LoVo (cell line): ENCODE data around the gene NSDHL.

ENCODE experiments used
- DNase-seq: peaks from one replicate; pipeline ENCODE4 v3.0.0-alpha.2; 2016; ENCODE audit warnings: low spot score

NSDHL gene

DNA sequence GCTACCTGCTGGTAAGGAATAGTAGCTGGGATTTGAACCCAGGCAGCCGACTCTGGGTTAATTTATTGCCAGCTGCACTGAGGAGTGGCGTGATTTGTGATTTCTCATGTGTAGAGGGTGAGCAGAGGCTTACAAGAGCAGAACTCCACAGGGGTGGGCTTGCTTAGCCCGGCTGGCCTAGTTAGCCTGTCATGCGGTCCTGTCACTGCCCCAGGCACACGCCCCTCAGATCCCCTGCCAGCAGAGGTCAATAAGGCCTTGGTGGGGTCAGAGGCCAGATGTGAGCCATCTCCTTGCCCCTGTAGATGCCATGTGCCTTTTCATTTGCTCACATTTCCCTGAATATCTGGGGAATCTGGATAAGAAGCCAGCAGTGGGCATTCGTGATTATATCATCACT, 13.4 kb downstream of the NSDHL start:
- no peak for DNase-seq

DNA sequence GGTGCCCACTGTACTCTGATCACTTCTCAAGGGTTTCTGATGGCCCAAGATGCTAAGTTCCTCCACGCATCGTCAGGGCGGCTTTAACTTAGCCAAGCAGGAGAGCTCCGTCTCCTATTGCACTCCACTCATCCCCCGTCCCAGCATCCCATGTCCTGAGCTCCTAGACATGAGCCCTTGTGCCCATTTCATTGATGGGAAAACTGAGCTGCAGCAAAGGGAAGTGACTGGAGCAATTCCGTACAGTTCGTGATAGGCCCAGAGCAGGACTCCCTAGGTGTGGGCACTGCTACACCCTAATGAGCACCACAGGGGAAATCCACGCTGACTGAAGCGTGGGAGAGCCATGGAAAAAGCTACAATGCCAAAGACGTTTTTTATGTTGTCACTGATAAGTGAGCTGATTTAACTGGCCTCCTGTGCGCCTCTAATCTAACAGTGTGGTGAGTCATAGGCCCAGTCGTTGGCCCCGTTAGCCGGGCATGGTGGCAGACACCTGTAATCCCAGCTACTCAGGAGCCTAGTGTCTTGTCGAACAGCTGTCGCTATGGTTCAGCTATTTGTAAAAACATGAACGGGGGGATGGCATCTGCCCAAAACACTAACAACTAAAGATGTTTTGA, 14.9 kb downstream of the NSDHL start:
- no peak for DNase-seq

- no peak for DNase-seq
Observed at GRCh38 chrX:152847281-152847680, 16.4 kb downstream of the NSDHL start.

GRCh38 chrX:152850465-152850864, 19.6 kb downstream of the NSDHL start:
- no peak for DNase-seq

DNA sequence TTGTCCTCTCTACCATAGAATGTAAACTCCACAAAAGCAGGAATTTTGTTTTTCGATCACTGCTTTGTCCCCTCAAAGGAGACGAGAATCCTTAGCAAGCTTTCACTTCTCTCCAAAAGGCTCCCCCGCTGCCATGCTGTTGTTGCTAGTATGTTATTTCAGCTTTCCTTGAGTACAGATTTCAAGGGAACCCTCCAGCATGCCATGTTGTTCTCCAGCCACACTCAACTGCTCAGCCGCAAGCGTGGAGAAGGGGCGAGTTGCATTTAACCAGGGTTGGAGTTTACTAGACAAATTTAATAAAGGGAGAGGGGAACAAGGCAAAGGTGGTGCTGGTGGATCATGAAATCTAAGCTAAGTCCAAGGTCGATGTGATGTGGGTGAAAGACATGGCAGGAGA, 23.1 kb downstream of the NSDHL start:
- DNase-seq, result no peak

GRCh38 chrX:152861116-152861515, 30.3 kb downstream of the NSDHL start:
- no peak for DNase-seq

GRCh38 chrX:152861826-152862225, 31.0 kb downstream of the NSDHL start:
- DNase-seq, result no peak

DNA sequence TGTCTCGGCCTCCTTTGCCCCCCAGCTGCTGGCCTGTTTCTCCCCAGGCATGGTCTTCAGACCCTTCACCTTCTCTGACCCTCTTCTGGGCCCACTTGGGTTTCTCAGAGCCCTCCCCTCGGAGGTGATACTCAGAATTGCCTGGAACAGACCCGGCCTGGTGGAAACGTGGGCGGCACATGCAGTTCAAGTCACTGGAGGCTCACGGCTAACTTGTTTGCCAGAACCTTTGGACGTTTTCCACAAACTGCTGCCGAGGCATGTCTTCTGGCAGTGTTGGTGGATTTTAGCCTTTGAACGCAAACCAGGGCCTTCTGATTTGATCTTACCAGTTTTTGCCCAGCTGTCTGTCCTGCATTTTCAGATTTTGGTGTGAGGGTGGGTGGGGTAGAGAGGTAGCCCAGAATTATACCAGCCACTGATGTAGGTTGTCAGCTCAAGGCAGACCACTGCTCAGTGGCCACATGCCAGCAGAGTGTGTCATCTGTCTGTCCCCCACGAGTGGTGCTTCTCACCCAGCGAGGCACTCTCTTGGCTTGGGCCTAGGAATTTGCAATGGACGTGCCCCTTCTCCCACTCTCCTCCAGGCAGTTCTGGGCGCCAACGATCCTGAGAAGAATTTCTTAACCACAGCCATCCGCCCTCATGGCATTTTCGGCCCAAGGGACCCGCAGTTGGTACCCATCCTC, 34.5 kb downstream of the NSDHL start:
- no peak for DNase-seq

DNA sequence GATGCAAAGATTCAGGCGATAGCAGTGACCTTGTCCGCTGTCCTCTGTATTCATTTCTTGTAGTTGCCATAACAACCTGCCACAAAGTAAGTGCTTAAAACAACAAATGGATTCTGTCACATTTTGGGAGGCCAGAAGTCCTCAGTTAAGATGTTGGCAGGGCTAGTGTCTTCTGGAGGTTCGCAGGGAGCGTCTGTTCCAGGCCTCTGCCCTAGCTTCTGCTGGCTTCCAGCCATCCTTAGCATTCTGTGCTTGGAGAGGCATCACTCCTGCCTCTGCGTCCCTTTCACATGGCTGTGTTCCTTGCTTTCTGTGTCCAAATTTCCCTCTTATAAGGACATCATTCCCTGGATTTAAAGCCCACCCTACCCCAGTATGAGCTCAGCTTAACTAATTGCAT, 35.5 kb downstream of the NSDHL start:
- DNase-seq, result no peak

DNA sequence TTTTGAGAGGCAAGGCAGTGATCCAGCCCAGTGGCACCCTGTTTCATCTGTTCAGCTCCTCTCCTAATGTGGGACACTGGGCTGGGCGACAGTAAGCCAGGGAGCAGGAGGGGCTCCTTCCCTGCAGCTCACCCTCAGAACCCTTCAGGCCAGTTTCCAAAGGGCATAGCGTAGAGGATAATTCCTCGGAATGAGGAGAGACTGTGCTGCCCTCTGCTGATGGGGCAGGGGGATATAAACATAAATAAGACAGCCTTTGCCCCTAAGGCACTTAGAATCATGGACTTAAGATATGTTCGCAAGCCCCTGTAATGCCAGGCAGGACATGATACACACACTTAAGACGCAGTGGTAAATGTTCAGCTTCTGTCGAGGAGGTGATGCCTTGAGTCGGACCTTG, 39.1 kb downstream of the NSDHL start:
- no peak for DNase-seq

- no peak for DNase-seq
Observed at GRCh38 chrX:152871260-152871659, 40.4 kb downstream of the NSDHL start.

DNA sequence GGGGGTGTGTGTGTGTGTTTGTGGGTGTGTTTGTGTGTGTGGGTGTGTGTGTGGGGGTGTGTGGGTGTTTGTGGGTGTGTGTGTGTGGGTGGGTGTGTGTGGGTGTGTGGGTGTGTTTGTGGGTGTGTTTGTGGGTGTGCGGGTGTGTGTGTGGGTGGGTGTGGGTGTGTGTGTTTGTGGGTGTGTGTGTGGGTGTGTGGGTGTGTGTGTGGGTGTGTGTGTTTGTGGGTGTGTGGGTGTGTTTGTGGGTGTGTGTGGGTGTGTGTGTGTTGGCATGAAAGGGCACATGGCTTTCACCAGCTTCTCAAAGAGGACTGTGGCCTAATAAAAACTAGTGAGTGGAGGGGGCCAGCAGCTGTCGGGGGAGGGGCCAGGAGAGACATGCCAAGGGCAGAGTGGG, 41.7 kb downstream of the NSDHL start:
- no peak for DNase-seq

DNA sequence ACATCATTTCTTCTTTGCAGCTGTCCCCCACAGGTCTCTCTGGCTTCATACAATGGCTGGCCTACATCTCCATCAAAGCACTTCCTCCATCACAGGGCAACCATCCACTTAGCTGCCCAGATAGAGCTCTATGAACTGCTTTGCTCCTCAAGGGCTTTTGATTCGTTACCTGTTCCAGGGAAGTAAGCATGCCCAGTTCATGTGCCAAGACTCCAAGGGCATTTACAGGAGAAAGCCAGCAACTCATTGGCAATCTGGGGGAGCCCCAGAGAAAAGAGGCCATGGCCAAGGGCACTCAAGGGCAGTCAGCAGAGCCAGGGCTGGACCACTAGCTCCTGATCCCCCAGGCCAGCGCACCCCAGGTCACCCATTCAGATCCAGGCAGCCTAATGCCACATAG, 42.5 kb downstream of the NSDHL start:
- no peak for DNase-seq

- no peak for DNase-seq
Observed at GRCh38 chrX:152876931-152877840, 46.3 kb downstream of the NSDHL start.

DNA sequence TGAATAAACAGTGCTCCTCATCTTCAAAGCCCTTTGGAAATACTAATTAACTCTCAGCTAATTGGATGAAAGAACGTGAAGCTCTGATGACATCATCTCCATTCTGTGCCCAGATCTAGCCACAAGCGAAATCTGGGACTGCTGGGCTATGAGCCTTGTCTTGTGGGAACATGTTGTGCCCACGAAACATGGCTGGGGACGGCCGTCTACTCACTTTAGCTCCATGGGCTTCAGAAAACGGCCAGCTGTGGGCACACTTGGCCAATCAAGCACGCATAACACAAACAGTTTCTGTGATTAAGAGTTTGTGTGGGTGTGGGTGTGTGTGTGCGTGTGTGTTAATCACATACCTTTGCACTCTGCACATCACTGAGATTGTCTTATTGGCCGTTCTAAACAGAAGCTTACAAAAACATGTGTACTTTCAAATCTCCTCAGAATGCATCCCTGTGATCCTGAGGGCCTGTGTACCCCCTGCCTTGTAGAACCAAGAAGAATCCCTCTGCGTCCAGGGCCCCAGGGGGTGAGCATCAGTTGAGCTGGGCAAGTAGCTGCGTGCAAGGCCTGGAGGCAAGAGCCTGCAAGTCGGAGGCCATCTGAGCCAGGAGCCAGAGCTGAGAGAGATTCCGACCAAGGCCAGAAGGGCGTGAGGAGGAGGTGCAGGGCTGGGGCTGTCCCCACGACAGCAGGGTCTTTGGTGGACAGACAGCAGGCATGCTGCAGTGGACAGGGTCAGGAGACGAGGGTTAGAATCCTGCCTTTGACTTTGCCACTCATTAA, 48.3 kb downstream of the NSDHL start:
- no peak for DNase-seq

- no peak for DNase-seq
Observed at GRCh38 chrX:152881289-152881688, 50.4 kb downstream of the NSDHL start.

DNA sequence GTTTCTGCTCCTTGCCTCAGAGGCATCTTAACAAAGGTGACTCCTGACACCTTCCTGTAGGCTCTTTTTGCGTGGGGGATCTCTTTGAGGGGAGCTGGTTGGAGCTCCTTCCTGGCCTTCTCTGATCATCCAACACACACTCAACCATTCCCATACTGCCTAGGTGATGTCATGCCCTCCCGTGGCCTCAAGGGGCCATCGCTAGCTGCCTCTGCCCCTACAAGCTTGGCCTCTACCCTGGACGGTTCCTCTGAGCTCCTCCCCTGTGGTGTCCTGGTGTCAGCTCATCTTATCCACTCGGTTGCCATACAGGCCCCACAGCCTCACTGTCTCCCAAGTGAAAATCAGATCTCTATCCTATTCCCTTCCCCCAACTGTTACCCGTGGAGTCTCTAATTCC, 53.3 kb downstream of the NSDHL start:
- DNase-seq, result no peak

DNA sequence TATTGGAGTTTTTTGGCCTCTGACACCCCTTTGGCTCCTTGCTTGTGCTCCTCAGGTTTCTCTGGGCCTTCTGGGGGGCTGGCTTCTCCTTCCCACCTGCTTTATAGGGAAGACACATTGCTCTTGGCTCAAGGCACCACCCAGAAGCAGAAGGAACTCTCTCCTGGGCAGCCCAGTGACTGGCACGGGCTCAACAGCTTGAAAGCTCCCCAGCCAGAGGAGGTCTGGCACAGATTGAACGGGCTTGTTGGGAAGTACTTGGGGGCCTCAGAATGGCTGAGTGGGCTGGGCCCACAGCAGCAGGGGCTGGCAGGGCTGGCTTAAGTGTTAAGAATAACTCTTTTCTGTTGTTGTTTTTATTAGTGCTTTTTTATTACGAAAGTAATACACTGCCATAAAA, 55.9 kb downstream of the NSDHL start:
- DNase-seq, result no peak

DNA sequence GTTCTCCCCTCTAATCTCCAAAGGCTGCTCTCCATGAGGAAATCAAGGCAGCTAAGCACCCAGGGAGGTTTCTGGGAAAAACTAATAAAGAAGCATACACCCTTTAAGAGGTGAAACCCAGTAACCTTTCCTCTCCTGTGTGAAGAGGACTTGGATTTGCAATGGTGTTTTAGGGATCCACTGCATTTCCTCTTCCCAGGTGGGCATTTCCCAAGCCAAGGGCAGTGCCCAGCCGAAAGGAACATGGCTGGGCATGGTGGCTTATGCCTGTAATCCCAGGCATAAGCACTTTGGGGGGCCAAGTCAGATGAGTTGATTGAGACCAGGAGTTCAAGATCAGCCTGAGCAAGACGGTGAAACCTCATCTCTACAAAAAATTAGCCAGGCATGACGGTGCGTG, 61.6 kb downstream of the NSDHL start:
- no peak for DNase-seq

DNA sequence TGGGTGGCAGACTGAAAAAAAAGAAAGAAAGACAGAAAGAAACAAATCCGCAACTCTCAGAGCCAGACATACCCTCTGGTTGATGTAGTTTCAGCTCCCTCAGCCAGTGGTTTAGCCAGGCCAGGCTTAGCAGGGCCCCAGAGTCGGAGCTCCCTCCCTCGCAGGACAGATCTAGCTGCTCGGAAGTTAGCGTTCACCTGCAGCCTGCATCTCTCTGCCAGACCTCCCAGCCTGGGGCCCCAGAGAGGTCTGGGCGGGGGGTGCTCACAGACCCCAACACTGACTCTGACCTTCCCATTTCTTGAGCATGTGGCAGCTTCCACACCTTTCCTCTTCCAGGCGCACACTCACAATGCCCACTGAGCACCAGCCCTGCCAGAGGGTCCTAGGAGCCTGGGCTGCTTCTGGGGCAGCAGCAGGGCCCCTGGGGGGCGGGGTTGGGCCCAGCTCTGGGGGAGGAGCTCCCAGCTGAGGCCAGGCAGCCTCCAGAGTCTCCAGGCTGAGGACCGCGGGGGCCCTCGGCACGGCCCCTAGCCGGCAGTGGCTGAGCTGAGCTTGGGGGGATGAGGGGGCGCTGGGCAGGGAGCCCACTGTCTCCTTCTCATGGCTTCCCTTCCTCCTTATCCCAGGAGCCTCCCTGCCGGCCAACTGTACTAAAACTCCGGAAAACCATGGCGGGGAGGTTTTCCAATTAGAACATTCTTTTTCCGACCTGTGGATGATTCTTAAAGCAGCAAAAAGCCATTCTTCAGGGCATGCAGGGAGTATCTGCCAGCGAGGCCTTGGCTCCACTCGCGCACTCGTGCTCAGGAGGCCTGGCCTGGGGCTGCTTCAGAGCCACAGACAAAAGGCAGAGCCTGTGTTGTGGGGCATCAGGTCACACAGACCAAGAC, 62.4 kb downstream of the NSDHL start:
- DNase-seq, result no peak

GRCh38 chrX:152893980-152894610, 63.2 kb downstream of the NSDHL start:
- DNase-seq, result no peak
